GM12878 (cell line): ENCODE data around the gene MT1HL1. TPM values are rescaled to one million over a fixed set of nuclear protein-coding genes. Genes with fewer than 3 reads are reported as not detected.

Experiments used
- CHD2 ChIP-seq: IDR thresholded peaks from 2 replicates; pipeline ENCODE4 v1.6.1; 2011; ENCODE audit warnings: low read depth, low read length, improper control_type of control experiment, borderline replicate concordance
- DPF2 ChIP-seq: fragments of 450-650 bp; IDR thresholded peaks from 2 replicates; pipeline ENCODE4 v1.6.1; 2017; ENCODE audit warnings: mild to moderate bottlenecking
- IKZF2 ChIP-seq, 2 experiments: fragments of 450-650 bp; IDR thresholded peaks; 2 replicates each; pipeline ENCODE4 v1.6.1; 2017; ENCODE audit warnings: mild to moderate bottlenecking in 2 of 2, moderate library complexity in 2 of 2
- PAX8 ChIP-seq: fragments of 450-650 bp; IDR thresholded peaks from 2 replicates; pipeline ENCODE4 v1.6.1; 2017; ENCODE audit warnings: mild to moderate bottlenecking, moderate library complexity
- POLR2AphosphoS5 ChIP-seq: IDR thresholded peaks from 2 replicates; pipeline ENCODE4 v1.6.1; 2011; ENCODE audit warnings: mild to moderate bottlenecking, low read length, inconsistent platforms
- SMARCA5 ChIP-seq: fragments of 450-650 bp; IDR thresholded peaks from 2 replicates; pipeline ENCODE4 v1.6.1; 2017; ENCODE audit warnings: mild to moderate bottlenecking
- SREBF1 ChIP-seq: IDR thresholded peaks from 2 replicates; pipeline ENCODE4 v1.6.1; 2012; ENCODE audit warnings: mild to moderate bottlenecking, low read length
- SREBF2 ChIP-seq: IDR thresholded peaks from 2 replicates; pipeline ENCODE4 v1.6.1; 2012; ENCODE audit warnings: mild to moderate bottlenecking, low read length
- ZBED1 ChIP-seq: IDR thresholded peaks from 2 replicates; pipeline ENCODE4 v1.6.1; 2016; ENCODE audit warnings: borderline replicate concordance
- ZNF24 ChIP-seq: fragments of 450-650 bp; IDR thresholded peaks from 2 replicates; pipeline ENCODE4 v1.6.1; 2017; ENCODE audit warnings: antibody characterized with exemption, mild to moderate bottlenecking
- polyA plus RNA-seq, 11 experiments: library from polyadenylated mRNA; depleted of rRNA in 4 of 11; unstranded in 6 of 11; stranded (reverse) in 5 of 11; fragments of >200 nt; fragmentation: Nextera tagmentation in 4 of 11; fragmentation: Illumina TruSeq in 1 of 11; extraction: Ambion mirVana in 4 of 11; extraction: Trizol in 1 of 11; gene quantifications; 1 replicate in 1 of 11; 2 replicates in 10 of 11; pipeline versions ENCODE4 v1.2.1 to v1.2.3, GENCODE V29; 2011 to 2016; ENCODE audit warnings: inconsistent platforms in 2 of 11, missing spikeins in 2 of 11, low read depth in 1 of 11
- total RNA-seq, 4 experiments: library from RNA; depleted of rRNA in 3 of 4; stranded (reverse); fragments of >200 nt in 3 of 4; fragmentation: Illumina TruSeq in 1 of 4; extraction: Trizol in 1 of 4; gene quantifications; 2 replicates each; pipeline versions ENCODE4 v1.2.1 to v1.2.3, GENCODE V29; 2013 to 2021
- TF ChIP-seq, protein P1 (sequence below): IDR thresholded peaks from 2 replicates; pipeline ENCODE4 v1.6.1; 2012; ENCODE audit warnings: improper control_type of control experiment, low read depth, low read length; ENCODE audit not compliant: insufficient replicate concordance
- TF ChIP-seq, protein P2 (sequence below): fragments of 450-650 bp; IDR thresholded peaks from 2 replicates; pipeline ENCODE4 v1.6.1; 2017; ENCODE audit warnings: mild to moderate bottlenecking, moderate library complexity

MT1HL1 gene
- total and polyA plus RNA-seq, 10 of the 15 experiments (the other 5 are each of a cell fraction or from before 2014, with no cell fraction given) = not detected

GRCh38 chr1:237005674-237006073 lies 1.4 kb upstream of the MT1HL1 start (continued):
- TF ChIP-seq, protein P1, sequence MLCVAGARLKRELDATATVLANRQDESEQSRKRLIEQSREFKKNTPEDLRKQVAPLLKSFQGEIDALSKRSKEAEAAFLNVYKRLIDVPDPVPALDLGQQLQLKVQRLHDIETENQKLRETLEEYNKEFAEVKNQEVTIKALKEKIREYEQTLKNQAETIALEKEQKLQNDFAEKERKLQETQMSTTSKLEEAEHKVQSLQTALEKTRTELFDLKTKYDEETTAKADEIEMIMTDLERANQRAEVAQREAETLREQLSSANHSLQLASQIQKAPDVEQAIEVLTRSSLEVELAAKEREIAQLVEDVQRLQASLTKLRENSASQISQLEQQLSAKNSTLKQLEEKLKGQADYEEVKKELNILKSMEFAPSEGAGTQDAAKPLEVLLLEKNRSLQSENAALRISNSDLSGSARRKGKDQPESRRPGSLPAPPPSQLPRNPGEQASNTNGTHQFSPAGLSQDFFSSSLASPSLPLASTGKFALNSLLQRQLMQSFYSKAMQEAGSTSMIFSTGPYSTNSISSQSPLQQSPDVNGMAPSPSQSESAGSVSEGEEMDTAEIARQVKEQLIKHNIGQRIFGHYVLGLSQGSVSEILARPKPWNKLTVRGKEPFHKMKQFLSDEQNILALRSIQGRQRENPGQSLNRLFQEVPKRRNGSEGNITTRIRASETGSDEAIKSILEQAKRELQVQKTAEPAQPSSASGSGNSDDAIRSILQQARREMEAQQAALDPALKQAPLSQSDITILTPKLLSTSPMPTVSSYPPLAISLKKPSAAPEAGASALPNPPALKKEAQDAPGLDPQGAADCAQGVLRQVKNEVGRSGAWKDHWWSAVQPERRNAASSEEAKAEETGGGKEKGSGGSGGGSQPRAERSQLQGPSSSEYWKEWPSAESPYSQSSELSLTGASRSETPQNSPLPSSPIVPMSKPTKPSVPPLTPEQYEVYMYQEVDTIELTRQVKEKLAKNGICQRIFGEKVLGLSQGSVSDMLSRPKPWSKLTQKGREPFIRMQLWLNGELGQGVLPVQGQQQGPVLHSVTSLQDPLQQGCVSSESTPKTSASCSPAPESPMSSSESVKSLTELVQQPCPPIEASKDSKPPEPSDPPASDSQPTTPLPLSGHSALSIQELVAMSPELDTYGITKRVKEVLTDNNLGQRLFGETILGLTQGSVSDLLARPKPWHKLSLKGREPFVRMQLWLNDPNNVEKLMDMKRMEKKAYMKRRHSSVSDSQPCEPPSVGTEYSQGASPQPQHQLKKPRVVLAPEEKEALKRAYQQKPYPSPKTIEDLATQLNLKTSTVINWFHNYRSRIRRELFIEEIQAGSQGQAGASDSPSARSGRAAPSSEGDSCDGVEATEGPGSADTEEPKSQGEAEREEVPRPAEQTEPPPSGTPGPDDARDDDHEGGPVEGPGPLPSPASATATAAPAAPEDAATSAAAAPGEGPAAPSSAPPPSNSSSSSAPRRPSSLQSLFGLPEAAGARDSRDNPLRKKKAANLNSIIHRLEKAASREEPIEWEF = no peak
- TF ChIP-seq ZNF24 = no peak
- TF ChIP-seq IKZF2 (IDR thresholded peaks at IDR 0.05) = no peak
- TF ChIP-seq SREBF1 = no peak
- no peak for TF ChIP-seq POLR2AphosphoS5
- no peak for TF ChIP-seq PAX8
- TF ChIP-seq, protein P2, sequence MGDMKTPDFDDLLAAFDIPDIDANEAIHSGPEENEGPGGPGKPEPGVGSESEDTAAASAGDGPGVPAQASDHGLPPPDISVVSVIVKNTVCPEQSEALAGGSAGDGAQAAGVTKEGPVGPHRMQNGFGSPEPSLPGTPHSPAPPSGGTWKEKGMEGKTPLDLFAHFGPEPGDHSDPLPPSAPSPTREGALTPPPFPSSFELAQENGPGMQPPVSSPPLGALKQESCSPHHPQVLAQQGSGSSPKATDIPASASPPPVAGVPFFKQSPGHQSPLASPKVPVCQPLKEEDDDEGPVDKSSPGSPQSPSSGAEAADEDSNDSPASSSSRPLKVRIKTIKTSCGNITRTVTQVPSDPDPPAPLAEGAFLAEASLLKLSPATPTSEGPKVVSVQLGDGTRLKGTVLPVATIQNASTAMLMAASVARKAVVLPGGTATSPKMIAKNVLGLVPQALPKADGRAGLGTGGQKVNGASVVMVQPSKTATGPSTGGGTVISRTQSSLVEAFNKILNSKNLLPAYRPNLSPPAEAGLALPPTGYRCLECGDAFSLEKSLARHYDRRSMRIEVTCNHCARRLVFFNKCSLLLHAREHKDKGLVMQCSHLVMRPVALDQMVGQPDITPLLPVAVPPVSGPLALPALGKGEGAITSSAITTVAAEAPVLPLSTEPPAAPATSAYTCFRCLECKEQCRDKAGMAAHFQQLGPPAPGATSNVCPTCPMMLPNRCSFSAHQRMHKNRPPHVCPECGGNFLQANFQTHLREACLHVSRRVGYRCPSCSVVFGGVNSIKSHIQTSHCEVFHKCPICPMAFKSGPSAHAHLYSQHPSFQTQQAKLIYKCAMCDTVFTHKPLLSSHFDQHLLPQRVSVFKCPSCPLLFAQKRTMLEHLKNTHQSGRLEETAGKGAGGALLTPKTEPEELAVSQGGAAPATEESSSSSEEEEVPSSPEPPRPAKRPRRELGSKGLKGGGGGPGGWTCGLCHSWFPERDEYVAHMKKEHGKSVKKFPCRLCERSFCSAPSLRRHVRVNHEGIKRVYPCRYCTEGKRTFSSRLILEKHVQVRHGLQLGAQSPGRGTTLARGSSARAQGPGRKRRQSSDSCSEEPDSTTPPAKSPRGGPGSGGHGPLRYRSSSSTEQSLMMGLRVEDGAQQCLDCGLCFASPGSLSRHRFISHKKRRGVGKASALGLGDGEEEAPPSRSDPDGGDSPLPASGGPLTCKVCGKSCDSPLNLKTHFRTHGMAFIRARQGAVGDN = no peak
- no peak for TF ChIP-seq DPF2
- no peak for TF ChIP-seq CHD2
- no peak for TF ChIP-seq SREBF2
- no peak for TF ChIP-seq SMARCA5
- TF ChIP-seq ZBED1 = no peak
